Hepatocyte (in vitro differentiated cells): Measurements from ENCODE around the gene CREB5.

Source experiments
- EZH2phosphoT487 ChIP-seq: fragments of 200-600 bp; sonication (generic); IDR thresholded peaks from one replicate; pipeline ENCODE4 v1.6.1; 2018; ENCODE audit warnings: antibody characterized with exemption, mild to moderate bottlenecking, low read depth, moderate library complexity; ENCODE audit not compliant: unreplicated experiment, severe bottlenecking
- TF ChIP-seq, protein P1 (sequence below): fragments of 200-600 bp; sonication (generic); IDR thresholded peaks from 2 replicates; pipeline ENCODE4 v1.5.1; 2016; ENCODE audit warnings: antibody characterized with exemption, mild to moderate bottlenecking; ENCODE audit not compliant: poor library complexity

- TF ChIP-seq, protein P1, sequence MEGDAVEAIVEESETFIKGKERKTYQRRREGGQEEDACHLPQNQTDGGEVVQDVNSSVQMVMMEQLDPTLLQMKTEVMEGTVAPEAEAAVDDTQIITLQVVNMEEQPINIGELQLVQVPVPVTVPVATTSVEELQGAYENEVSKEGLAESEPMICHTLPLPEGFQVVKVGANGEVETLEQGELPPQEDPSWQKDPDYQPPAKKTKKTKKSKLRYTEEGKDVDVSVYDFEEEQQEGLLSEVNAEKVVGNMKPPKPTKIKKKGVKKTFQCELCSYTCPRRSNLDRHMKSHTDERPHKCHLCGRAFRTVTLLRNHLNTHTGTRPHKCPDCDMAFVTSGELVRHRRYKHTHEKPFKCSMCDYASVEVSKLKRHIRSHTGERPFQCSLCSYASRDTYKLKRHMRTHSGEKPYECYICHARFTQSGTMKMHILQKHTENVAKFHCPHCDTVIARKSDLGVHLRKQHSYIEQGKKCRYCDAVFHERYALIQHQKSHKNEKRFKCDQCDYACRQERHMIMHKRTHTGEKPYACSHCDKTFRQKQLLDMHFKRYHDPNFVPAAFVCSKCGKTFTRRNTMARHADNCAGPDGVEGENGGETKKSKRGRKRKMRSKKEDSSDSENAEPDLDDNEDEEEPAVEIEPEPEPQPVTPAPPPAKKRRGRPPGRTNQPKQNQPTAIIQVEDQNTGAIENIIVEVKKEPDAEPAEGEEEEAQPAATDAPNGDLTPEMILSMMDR = no peak
- TF ChIP-seq EZH2phosphoT487 = no peak
Observed at GRCh38 chr7:28433699-28434219, 21.4 kb downstream of the CREB5 start.
